Tibial nerve (tissue), 4 donors: ENCODE measurements around the gene OR51E2. TPM values are rescaled to one million over a fixed set of nuclear protein-coding genes. Genes with fewer than 3 reads are reported as not detected.

ENCODE experiments used
- DNase-seq, 2 donors: peaks; one replicate each; pipeline ENCODE4 v3.0.0-alpha.2; 2019; ENCODE audit warnings: low spot score in 2 of 2
- H3K27ac ChIP-seq, 4 donors: fragments of 200-600 bp; sonication (generic) in 3 of 4; one replicate each; pipeline ENCODE4 v1.5.1; 2017 to 2019; ENCODE audit warnings: mild to moderate bottlenecking in 1 of 4
- H3K27me3 ChIP-seq, 2 donors: fragments of 200-600 bp; sonication (generic) in 1 of 2; one replicate each; pipeline versions ENCODE4 v1.5.1 to v1.6.0; 2017 to 2019
- H3K36me3 ChIP-seq, 3 donors: fragments of 200-600 bp; sonication (generic); one replicate each; pipeline ENCODE4 v1.5.1; 2018 to 2019
- H3K4me1 ChIP-seq, 4 donors: fragments of 200-600 bp; sonication (generic) in 3 of 4; one replicate each; pipeline ENCODE4 v1.5.1; 2017 to 2019
- H3K4me3 ChIP-seq, 4 donors: fragments of 200-600 bp; sonication (generic) in 3 of 4; one replicate each; pipeline ENCODE4 v1.5.1; 2017 to 2019; ENCODE audit warnings: mild to moderate bottlenecking in 1 of 4, moderate library complexity in 1 of 4
- H3K9me3 ChIP-seq, 4 donors: fragments of 200-600 bp; sonication (generic) in 3 of 4; one replicate each; pipeline ENCODE4 v1.5.1; 2017 to 2019
- CTCF ChIP-seq, 5 experiments: fragments of 200-600 bp in 3 of 5; fragments of 450-650 bp in 2 of 5; sonication (generic) in 3 of 5; IDR thresholded peaks; one replicate each; pipeline ENCODE4 v1.5.1; 2016 to 2019; ENCODE audit warnings: antibody characterized with exemption in 5 of 5, mild to moderate bottlenecking in 3 of 5, moderate library complexity in 2 of 5
- EP300 ChIP-seq, 2 donors: sonication (generic); formaldehyde crosslinking; IDR thresholded peaks; one replicate each; pipeline ENCODE4 v1.6.1; 2017; ENCODE audit warnings: antibody characterized with exemption in 2 of 2, mild to moderate bottlenecking in 1 of 2
- POLR2A ChIP-seq, 2 donors: fragments of 450-650 bp; IDR thresholded peaks; one replicate each; pipeline ENCODE4 v1.6.1; 2017; ENCODE audit warnings: antibody characterized with exemption in 2 of 2, mild to moderate bottlenecking in 2 of 2, moderate library complexity in 2 of 2
- WGBS, 2 donors: methylation state at CpG; one replicate each; pipeline ENCODE4 v1.1.5; 2018; 5-methylcytosine and 5-hydroxymethylcytosine counted together
- total RNA-seq, 4 donors: library from RNA; depleted of rRNA; stranded (reverse); fragments of >200 nt; gene quantifications; one replicate each; pipeline ENCODE4 v1.1.0, GENCODE V29; 2016

The OR51E2 gene
- total RNA-seq, 4 donors from 2014 or later: 0.20 to 0.42 TPM; not detected in 2

GRCh38 chr11:4695442-4695841, 2.2 kb downstream of the OR51E2 start:
- Histone ChIP-seq H3K4me1 (peaks cover 0 to 3% (median 0%) of the 10 kb centered on the region in 4 donors), H3K27ac (no peak overlapping the region), H3K4me3 (no peak overlapping the region), H3K27me3 (no peaks in the 10 kb centered on the region), H3K36me3 (no peaks in the 10 kb centered on the region), H3K9me3 (no peaks in the 10 kb centered on the region)
- 13 to 15% methylated on average over 1 of the region's 1 CpG for WGBS, 2 donors
- TF ChIP-seq CTCF (IDR thresholded peaks at IDR 0.05): no peak
- TF ChIP-seq POLR2A (IDR thresholded peaks at IDR 0.05): no peak
- TF ChIP-seq EP300 (IDR thresholded peaks at IDR 0.05): no peak
- no peak for DNase-seq

- 86 to 88% methylated on average over 3 of the region's 3 CpGs for WGBS, 2 donors
- DNase-seq: no peak
- no peaks in the 10 kb centered on the region for H3K4me1 ChIP-seq
- H3K9me3 ChIP-seq: no peaks in the 10 kb centered on the region
- H3K27me3 ChIP-seq: no peaks in the 10 kb centered on the region
- no peak for TF ChIP-seq EP300 (IDR thresholded peaks at IDR 0.05)
- no peak overlapping the region for H3K27ac ChIP-seq
- no peaks in the 10 kb centered on the region for H3K36me3 ChIP-seq
- no peak overlapping the region for H3K4me3 ChIP-seq
These were observed 12.9 kb downstream of the OR51E2 start for GRCh38 chr11:4684631-4685285.

- H3K27ac ChIP-seq: no peak overlapping the region
- H3K27me3 ChIP-seq: no peaks in the 10 kb centered on the region
- TF ChIP-seq CTCF (IDR thresholded peaks at IDR 0.05): no peak
- no peak for TF ChIP-seq POLR2A (IDR thresholded peaks at IDR 0.05)
- TF ChIP-seq EP300 (IDR thresholded peaks at IDR 0.05): no peak
- H3K9me3 ChIP-seq: no peaks in the 10 kb centered on the region
- H3K36me3 ChIP-seq: no peaks in the 10 kb centered on the region
- no peak for DNase-seq
- 65 to 75% methylated on average over 2 of the region's 2 CpGs for WGBS, 2 donors
- no peak overlapping the region for H3K4me3 ChIP-seq
- no peaks in the 10 kb centered on the region for H3K4me1 ChIP-seq
These were observed 14.8 kb downstream of the OR51E2 start for GRCh38 chr11:4682623-4683419.

GRCh38 chr11:4680341-4680740, 17.3 kb downstream of the OR51E2 start:
- no peak for DNase-seq
- no peak overlapping the region for H3K27ac ChIP-seq
- no peaks in the 10 kb centered on the region for H3K4me1 ChIP-seq
- TF ChIP-seq EP300 (IDR thresholded peaks at IDR 0.05): no peak
- no peak for TF ChIP-seq POLR2A (IDR thresholded peaks at IDR 0.05)
- no peak for TF ChIP-seq CTCF (IDR thresholded peaks at IDR 0.05)
- no peaks in the 10 kb centered on the region for H3K9me3 ChIP-seq
- H3K36me3 ChIP-seq: no peaks in the 10 kb centered on the region
- WGBS, 2 donors: 37 to 45% methylated on average over 3 of the region's 3 CpGs
- no peaks in the 10 kb centered on the region for H3K27me3 ChIP-seq
- H3K4me3 ChIP-seq: no peak overlapping the region

DNA sequence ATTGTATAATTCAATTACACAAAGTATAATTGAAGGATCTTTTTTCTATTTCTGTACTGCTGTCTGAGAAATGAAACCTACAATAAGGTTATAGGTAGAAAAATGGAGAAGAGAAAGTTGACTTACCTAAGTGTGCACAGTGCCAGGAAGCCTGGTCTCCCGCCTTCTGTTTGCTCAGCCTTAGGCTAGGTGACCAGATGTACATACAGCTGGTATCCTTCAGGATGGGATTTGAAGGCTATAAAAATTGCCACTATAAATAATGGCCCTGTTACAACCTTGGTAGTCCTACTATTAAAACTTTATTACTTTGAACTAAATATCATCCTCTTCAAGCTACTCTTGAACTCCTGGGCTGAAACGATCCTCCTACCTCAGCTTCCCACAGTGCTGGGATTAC, 19.7 kb downstream of the OR51E2 start:
- DNase-seq: no peak
- H3K36me3 ChIP-seq: no peaks in the 10 kb centered on the region
- no peaks in the 10 kb centered on the region for H3K9me3 ChIP-seq
- H3K27ac ChIP-seq: no peak overlapping the region
- TF ChIP-seq EP300 (IDR thresholded peaks at IDR 0.05): no peak
- TF ChIP-seq POLR2A (IDR thresholded peaks at IDR 0.05): no peak
- TF ChIP-seq CTCF (IDR thresholded peaks at IDR 0.05): no peak
- H3K27me3 ChIP-seq: no peaks in the 10 kb centered on the region
- H3K4me1 ChIP-seq: no peaks in the 10 kb centered on the region
- WGBS, 2 donors: 70 to 76% methylated on average over 2 of the region's 2 CpGs
- no peak overlapping the region for H3K4me3 ChIP-seq
